HEK293 (cell line): ENCODE data around the gene PALM2AKAP2.

Source experiments
- CTCF ChIA-PET: fragments of 350-600 bp; formaldehyde crosslinking; extraction: SDS; loops from one replicate; lab custom pipeline; 2021; ENCODE audit warnings: antibody characterized with exemption; lab: Yijun Ruan, JAX
- POLR2A ChIA-PET: fragments of 300-600 bp; formaldehyde crosslinking; extraction: SDS; loops from one replicate; lab custom pipeline; 2020; ENCODE audit warnings: antibody characterized with exemption, inconsistent platforms; lab: Yijun Ruan, JAX
- H3K27ac ChIP-seq: fragments of 200-500 bp; sonication (Bioruptor generic); 2 replicates; pipeline ENCODE4 v1.5.1; 2014; ENCODE audit warnings: low read depth, low read length, control low read depth, inconsistent platforms; ENCODE audit errors: extremely low read depth
- H3K36me3 ChIP-seq, 2 experiments: fragments of 200-500 bp in 1 of 2; sonication (Bioruptor generic) in 1 of 2; 1 replicate in 1 of 2; 2 replicates in 1 of 2; pipeline ENCODE4 v1.5.1; 2014 to 2017; ENCODE audit warnings: inconsistent platforms in 2 of 2, low read length in 2 of 2; ENCODE audit not compliant: control insufficient read depth in 2 of 2, insufficient read depth in 1 of 2
- H3K4me1 ChIP-seq: fragments of 200-500 bp; sonication (Bioruptor generic); 2 replicates; pipeline ENCODE4 v1.5.1; 2014; ENCODE audit warnings: mild to moderate bottlenecking, low read length, inconsistent platforms; ENCODE audit not compliant: control insufficient read depth, insufficient read depth
- H3K4me3 ChIP-seq: 2 replicates; pipeline ENCODE4 v1.5.1; 2011; ENCODE audit warnings: low read depth, mild to moderate bottlenecking, control low read depth, low read length, moderate library complexity
- H3K9me3 ChIP-seq: fragments of 200-500 bp; sonication (Bioruptor generic); 2 replicates; pipeline ENCODE4 v1.5.1; 2014; ENCODE audit warnings: low read depth, low read length, inconsistent platforms; ENCODE audit not compliant: control insufficient read depth, insufficient read depth
- HIC1 ChIP-seq: fragments of 450-650 bp; formaldehyde crosslinking; IDR thresholded peaks from 2 replicates; pipeline ENCODE4 v1.5.1; 2016; ENCODE audit warnings: missing biosample characterization, missing genetic modification characterization
- PRDM1 ChIP-seq: fragments of 450-650 bp; formaldehyde crosslinking; IDR thresholded peaks from 2 replicates; pipeline ENCODE4; 2016; ENCODE audit warnings: missing biosample characterization, missing genetic modification characterization
- PRDM4 ChIP-seq: fragments of 450-650 bp; formaldehyde crosslinking; IDR thresholded peaks from 2 replicates; pipeline ENCODE4 v1.5.1; 2017; ENCODE audit warnings: missing biosample characterization, missing genetic modification characterization
- SALL2 ChIP-seq: fragments of 450-650 bp; formaldehyde crosslinking; IDR thresholded peaks from 2 replicates; pipeline ENCODE4 v1.5.0; 2017; ENCODE audit warnings: missing biosample characterization, mild to moderate bottlenecking, missing genetic modification characterization, borderline replicate concordance
- SCRT2 ChIP-seq: fragments of 450-650 bp; formaldehyde crosslinking; IDR thresholded peaks from 2 replicates; pipeline ENCODE4 v1.5.1; 2016; ENCODE audit warnings: missing biosample characterization, missing genetic modification characterization
- SP2 ChIP-seq: fragments of 450-650 bp; formaldehyde crosslinking; IDR thresholded peaks from 2 replicates; pipeline ENCODE4 v1.5.1; 2016; ENCODE audit warnings: missing biosample characterization, missing genetic modification characterization
- ZBTB1 ChIP-seq: fragments of 450-650 bp; formaldehyde crosslinking; IDR thresholded peaks from 2 replicates; pipeline ENCODE4 v1.5.1; 2016; ENCODE audit warnings: missing biosample characterization, missing genetic modification characterization
- ZNF157 ChIP-seq: fragments of 450-650 bp; formaldehyde crosslinking; IDR thresholded peaks from 2 replicates; pipeline ENCODE4 v1.5.1; 2016; ENCODE audit warnings: missing biosample characterization, missing genetic modification characterization
- ZNF248 ChIP-seq: fragments of 450-650 bp; formaldehyde crosslinking; IDR thresholded peaks from 2 replicates; pipeline ENCODE4 v1.5.1; 2017; ENCODE audit warnings: missing biosample characterization, missing genetic modification characterization
- ZNF324 ChIP-seq: fragments of 450-650 bp; formaldehyde crosslinking; IDR thresholded peaks from 2 replicates; pipeline ENCODE4 v1.5.1; 2016; ENCODE audit warnings: missing biosample characterization, missing genetic modification characterization
- ZNF394 ChIP-seq: fragments of 450-650 bp; formaldehyde crosslinking; IDR thresholded peaks from 2 replicates; pipeline ENCODE4 v1.5.1; 2016; ENCODE audit warnings: missing biosample characterization, missing genetic modification characterization, mild to moderate bottlenecking, moderate library complexity, borderline replicate concordance
- ZNF449 ChIP-seq: fragments of 450-650 bp; formaldehyde crosslinking; IDR thresholded peaks from 2 replicates; pipeline ENCODE4 v1.5.1; 2017; ENCODE audit warnings: missing biosample characterization, mild to moderate bottlenecking, missing genetic modification characterization, moderate library complexity
- ZNF501 ChIP-seq: fragments of 450-650 bp; formaldehyde crosslinking; IDR thresholded peaks from 2 replicates; pipeline ENCODE4 v1.5.1; 2016; ENCODE audit warnings: missing biosample characterization, missing genetic modification characterization
- ZNF555 ChIP-seq: fragments of 450-650 bp; formaldehyde crosslinking; conservative IDR thresholded peaks from 2 replicates; pipeline ENCODE4 v1.5.1; 2017; ENCODE audit warnings: missing biosample characterization, mild to moderate bottlenecking, missing genetic modification characterization, inconsistent platforms
- ZNF629 ChIP-seq: fragments of 450-650 bp; formaldehyde crosslinking; IDR thresholded peaks from 2 replicates; pipeline ENCODE4 v1.5.1; 2017; ENCODE audit warnings: missing biosample characterization, missing genetic modification characterization
- ZNF645 ChIP-seq: fragments of 450-650 bp; formaldehyde crosslinking; IDR thresholded peaks from 2 replicates; pipeline ENCODE4; 2016; ENCODE audit warnings: missing biosample characterization, missing genetic modification characterization
- ZSCAN16 ChIP-seq: fragments of 450-650 bp; formaldehyde crosslinking; IDR thresholded peaks from 2 replicates; pipeline ENCODE4 v1.5.1; 2016; ENCODE audit warnings: missing biosample characterization, missing genetic modification characterization
- TF ChIP-seq, protein P1 (sequence below): fragments of 450-650 bp; formaldehyde crosslinking; IDR thresholded peaks from 2 replicates; pipeline ENCODE4 v1.5.1; 2016; ENCODE audit warnings: missing biosample characterization, missing genetic modification characterization
- TF ChIP-seq, protein P2 (sequence below): fragments of 450-650 bp; formaldehyde crosslinking; IDR thresholded peaks from 2 replicates; pipeline ENCODE4 v1.5.1; 2016; ENCODE audit warnings: missing biosample characterization, missing genetic modification characterization

Gene PALM2AKAP2

DNA sequence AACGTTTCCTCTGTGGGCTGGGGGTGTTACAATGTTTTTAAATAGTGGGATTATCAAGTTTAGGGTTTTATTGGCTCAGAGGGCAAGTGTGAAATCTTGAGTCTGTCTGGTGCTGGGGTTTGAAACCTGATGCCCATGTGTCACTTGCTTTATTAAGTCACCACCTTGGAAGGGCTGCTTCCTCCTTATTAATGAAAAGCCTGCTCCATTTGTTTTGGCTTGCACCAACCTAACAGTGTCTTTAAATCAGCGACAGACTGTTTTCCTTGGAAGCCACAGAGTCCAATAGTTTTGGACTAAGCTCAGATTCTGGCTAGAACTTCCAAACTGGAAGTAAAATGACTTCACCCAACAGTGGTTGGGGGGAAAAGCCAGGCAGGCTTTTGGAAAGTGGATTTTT lies 10.7 kb upstream of the PALM2AKAP2 start (continued):
- TF ChIP-seq ZNF449 (tag by site-specific recombination) (no peak), ZNF157 (tag by site-specific recombination) (no peak), ZNF324 (tag by site-specific recombination) (no peak), PRDM1 (tag by site-specific recombination) (0 out of 2 replicates have a peak, but pooled peaks have one; percentile 11), SP2 (tag by site-specific recombination) (no peak), ZNF394 (tag by site-specific recombination) (no peak), HIC1 (tag by site-specific recombination) (no peak), ZNF629 (peak; percentile 55; the same call in 1 of the 2 replicates), ZNF501 (tag by site-specific recombination) (no peak), ZSCAN16 (tag by site-specific recombination) (no peak)
- TF ChIP-seq, protein P1, sequence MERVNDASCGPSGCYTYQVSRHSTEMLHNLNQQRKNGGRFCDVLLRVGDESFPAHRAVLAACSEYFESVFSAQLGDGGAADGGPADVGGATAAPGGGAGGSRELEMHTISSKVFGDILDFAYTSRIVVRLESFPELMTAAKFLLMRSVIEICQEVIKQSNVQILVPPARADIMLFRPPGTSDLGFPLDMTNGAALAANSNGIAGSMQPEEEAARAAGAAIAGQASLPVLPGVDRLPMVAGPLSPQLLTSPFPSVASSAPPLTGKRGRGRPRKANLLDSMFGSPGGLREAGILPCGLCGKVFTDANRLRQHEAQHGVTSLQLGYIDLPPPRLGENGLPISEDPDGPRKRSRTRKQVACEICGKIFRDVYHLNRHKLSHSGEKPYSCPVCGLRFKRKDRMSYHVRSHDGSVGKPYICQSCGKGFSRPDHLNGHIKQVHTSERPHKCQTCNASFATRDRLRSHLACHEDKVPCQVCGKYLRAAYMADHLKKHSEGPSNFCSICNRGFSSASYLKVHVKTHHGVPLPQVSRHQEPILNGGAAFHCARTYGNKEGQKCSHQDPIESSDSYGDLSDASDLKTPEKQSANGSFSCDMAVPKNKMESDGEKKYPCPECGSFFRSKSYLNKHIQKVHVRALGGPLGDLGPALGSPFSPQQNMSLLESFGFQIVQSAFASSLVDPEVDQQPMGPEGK (tag by site-specific recombination), result peak; percentile 22; the same call in 1 of the 2 replicates
- TF ChIP-seq, protein P2, sequence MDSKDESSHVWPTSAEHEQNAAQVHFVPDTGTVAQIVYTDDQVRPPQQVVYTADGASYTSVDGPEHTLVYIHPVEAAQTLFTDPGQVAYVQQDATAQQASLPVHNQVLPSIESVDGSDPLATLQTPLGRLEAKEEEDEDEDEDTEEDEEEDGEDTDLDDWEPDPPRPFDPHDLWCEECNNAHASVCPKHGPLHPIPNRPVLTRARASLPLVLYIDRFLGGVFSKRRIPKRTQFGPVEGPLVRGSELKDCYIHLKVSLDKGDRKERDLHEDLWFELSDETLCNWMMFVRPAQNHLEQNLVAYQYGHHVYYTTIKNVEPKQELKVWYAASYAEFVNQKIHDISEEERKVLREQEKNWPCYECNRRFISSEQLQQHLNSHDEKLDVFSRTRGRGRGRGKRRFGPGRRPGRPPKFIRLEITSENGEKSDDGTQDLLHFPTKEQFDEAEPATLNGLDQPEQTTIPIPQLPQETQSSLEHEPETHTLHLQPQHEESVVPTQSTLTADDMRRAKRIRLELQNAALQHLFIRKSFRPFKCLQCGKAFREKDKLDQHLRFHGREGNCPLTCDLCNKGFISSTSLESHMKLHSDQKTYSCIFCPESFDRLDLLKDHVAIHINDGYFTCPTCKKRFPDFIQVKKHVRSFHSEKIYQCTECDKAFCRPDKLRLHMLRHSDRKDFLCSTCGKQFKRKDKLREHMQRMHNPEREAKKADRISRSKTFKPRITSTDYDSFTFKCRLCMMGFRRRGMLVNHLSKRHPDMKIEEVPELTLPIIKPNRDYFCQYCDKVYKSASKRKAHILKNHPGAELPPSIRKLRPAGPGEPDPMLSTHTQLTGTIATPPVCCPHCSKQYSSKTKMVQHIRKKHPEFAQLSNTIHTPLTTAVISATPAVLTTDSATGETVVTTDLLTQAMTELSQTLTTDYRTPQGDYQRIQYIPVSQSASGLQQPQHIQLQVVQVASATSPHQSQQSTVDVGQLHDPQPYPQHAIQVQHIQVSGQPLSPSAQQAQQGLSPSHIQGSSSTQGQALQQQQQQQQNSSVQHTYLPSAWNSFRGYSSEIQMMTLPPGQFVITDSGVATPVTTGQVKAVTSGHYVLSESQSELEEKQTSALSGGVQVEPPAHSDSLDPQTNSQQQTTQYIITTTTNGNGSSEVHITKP (tag by site-specific recombination), result peak; percentile 23; the same call in 1 of the 2 replicates

DNA sequence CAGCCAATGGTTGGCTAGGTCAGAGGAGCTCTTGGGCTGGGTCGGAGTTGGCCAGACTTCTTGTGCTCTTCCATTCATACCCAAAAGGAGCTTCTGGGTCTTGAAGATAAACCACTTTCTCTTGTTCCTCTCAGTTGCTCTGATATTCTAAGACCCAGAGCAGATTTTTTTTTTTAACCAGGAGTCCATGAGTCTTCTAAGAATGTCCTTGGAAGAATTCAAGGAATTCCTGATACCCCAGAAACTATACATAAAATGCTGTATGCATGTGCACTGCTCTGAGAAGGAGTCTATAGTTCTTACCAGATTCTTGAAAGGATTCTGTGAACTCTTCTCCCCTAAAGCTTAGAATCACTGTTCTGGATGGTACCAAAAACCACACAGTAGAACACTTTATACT lies 9.9 kb upstream of the PALM2AKAP2 start:
- ChIA-PET CTCF (interaction anchor here (0.6 to 3.1 kb wide), 6 partner anchors 10 to 203 kb away, joined by 3 to 20 read pairs (median 3); partner anchors contain the start of gene PALM2AKAP2), POLR2A (no interaction called here)
- no peak for TF ChIP-seq SCRT2 (tag by site-specific recombination)
- TF ChIP-seq ZNF555 (tag by site-specific recombination), result no peak
- no peak for TF ChIP-seq SALL2 (tag by site-specific recombination)
- TF ChIP-seq ZNF248 (tag by site-specific recombination), result no peak
- no peak for TF ChIP-seq PRDM4 (tag by site-specific recombination)
- no peak for TF ChIP-seq ZNF645
- TF ChIP-seq ZBTB1, result no peak
- no peak for TF ChIP-seq ZNF501 (tag by site-specific recombination)
- Histone ChIP-seq H3K36me3 (no peaks in the 10 kb centered on the region), H3K27ac (no peak overlapping the region), H3K4me3 (no peak overlapping the region), H3K9me3 (no peaks in the 10 kb centered on the region), H3K4me1 (peaks cover 8% of the 10 kb centered on the region)
